SK-N-SH treated with all-trans-retinoic acid at 6 μM for 48 hours (cell line): ENCODE measurements around the gene SNX13.

Experiments used
- ATAC-seq: fragments of 200-7000 bp; cut with Tn5 transposase; 3 replicates; pipeline ENCODE4 v1.9.1; 2020; ENCODE audit warnings: mild to moderate bottlenecking, moderate library complexity
- BACH2 ChIP-seq: fragments of 250-450 bp; sonication (Bioruptor Pico); IDR thresholded peaks from 2 replicates; pipeline ENCODE4 v1.9.0; 2021; ENCODE audit warnings: mild to moderate bottlenecking, borderline replicate concordance
- CSDC2 ChIP-seq: fragments of 250-450 bp; sonication (Bioruptor Pico); IDR thresholded peaks from 2 replicates; pipeline ENCODE4 v1.5.0; 2020; ENCODE audit warnings: mild to moderate bottlenecking, moderate library complexity
- CSRNP3 ChIP-seq: fragments of 250-450 bp; sonication (Bioruptor Pico); IDR thresholded peaks from 2 replicates; pipeline ENCODE4 v1.5.1; 2021; ENCODE audit warnings: mild to moderate bottlenecking, moderate library complexity
- ESRRG ChIP-seq: fragments of 250-450 bp; sonication (Bioruptor Pico); IDR thresholded peaks from 2 replicates; pipeline ENCODE4 v1.6.1; 2021; ENCODE audit warnings: mild to moderate bottlenecking
- GLIS3 ChIP-seq: fragments of 250-450 bp; sonication (Bioruptor Pico); IDR thresholded peaks from 2 replicates; pipeline ENCODE4 v1.5.0; 2020; ENCODE audit warnings: mild to moderate bottlenecking, moderate library complexity
- ISL1 ChIP-seq: fragments of 250-450 bp; sonication (Bioruptor Pico); IDR thresholded peaks from 2 replicates; pipeline ENCODE4 v2.1.2; 2022; ENCODE audit warnings: mild to moderate bottlenecking, moderate library complexity
- OSR1 ChIP-seq: fragments of 250-450 bp; sonication (Bioruptor Pico); IDR thresholded peaks from 2 replicates; pipeline ENCODE4 v1.8.0; 2022; ENCODE audit warnings: moderate library complexity, mild to moderate bottlenecking, inconsistent platforms
- PPARA ChIP-seq: fragments of 250-450 bp; sonication (Bioruptor Pico); IDR thresholded peaks from 2 replicates; pipeline ENCODE4 v1.5.0; 2020; ENCODE audit warnings: mild to moderate bottlenecking, borderline replicate concordance
- RARB ChIP-seq: fragments of 250-450 bp; sonication (Bioruptor Pico); IDR thresholded peaks from 2 replicates; pipeline ENCODE4 v1.8.0; 2021; ENCODE audit warnings: mild to moderate bottlenecking, moderate library complexity
- SNAI2 ChIP-seq: fragments of 250-450 bp; sonication (Bioruptor Pico); IDR thresholded peaks from 2 replicates; pipeline ENCODE4 v1.5.0; 2020; ENCODE audit warnings: mild to moderate bottlenecking, moderate library complexity
- TCF4 ChIP-seq: fragments of 250-450 bp; sonication (Bioruptor Pico); IDR thresholded peaks from 2 replicates; pipeline ENCODE4 v1.8.0; 2021; ENCODE audit warnings: mild to moderate bottlenecking, moderate library complexity, borderline replicate concordance
- TOX ChIP-seq: fragments of 250-450 bp; sonication (Bioruptor Pico); IDR thresholded peaks from 2 replicates; pipeline ENCODE4 v1.8.0; 2021; ENCODE audit warnings: mild to moderate bottlenecking, moderate library complexity, borderline replicate concordance
- TSHZ2 ChIP-seq: fragments of 250-450 bp; sonication (Bioruptor Pico); IDR thresholded peaks from 2 replicates; pipeline ENCODE4 v1.5.0; 2020; ENCODE audit warnings: mild to moderate bottlenecking, moderate library complexity
- ZC3H10 ChIP-seq: fragments of 250-450 bp; sonication (Bioruptor Pico); IDR thresholded peaks from 2 replicates; pipeline ENCODE4 v1.5.1; 2021; ENCODE audit warnings: mild to moderate bottlenecking, moderate library complexity
- ZFP3 ChIP-seq: fragments of 250-450 bp; sonication (Bioruptor Pico); IDR thresholded peaks from 2 replicates; pipeline ENCODE4 v1.5.0; 2020; ENCODE audit warnings: mild to moderate bottlenecking, moderate library complexity
- ZFP30 ChIP-seq: fragments of 450-650 bp; formaldehyde crosslinking; IDR thresholded peaks from 2 replicates; pipeline ENCODE4 v1.5.0; 2022; ENCODE audit warnings: mild to moderate bottlenecking, moderate library complexity
- ZNF565 ChIP-seq: fragments of 450-650 bp; formaldehyde crosslinking; conservative IDR thresholded peaks from 2 replicates; pipeline ENCODE4 v1.5.0; 2020; ENCODE audit warnings: low read depth, mild to moderate bottlenecking, moderate library complexity
- ZNF70 ChIP-seq: fragments of 450-650 bp; formaldehyde crosslinking; IDR thresholded peaks from 2 replicates; pipeline ENCODE4 v1.5.0; 2020; ENCODE audit warnings: mild to moderate bottlenecking, moderate library complexity
- ZNF8 ChIP-seq: fragments of 450-650 bp; formaldehyde crosslinking; IDR thresholded peaks from 2 replicates; pipeline ENCODE4 v1.5.0; 2020; ENCODE audit warnings: mild to moderate bottlenecking, moderate library complexity
- TF ChIP-seq, protein P1 (sequence below): fragments of 250-450 bp; sonication (Bioruptor Pico); IDR thresholded peaks from 2 replicates; pipeline ENCODE4 v1.5.1; 2020; ENCODE audit warnings: low read depth, mild to moderate bottlenecking, moderate library complexity
- TF ChIP-seq, protein P2 (sequence below): fragments of 250-450 bp; sonication (Bioruptor Pico); IDR thresholded peaks from 2 replicates; pipeline ENCODE4 v1.8.0; 2020; ENCODE audit warnings: mild to moderate bottlenecking, moderate library complexity, borderline replicate concordance

Gene SNX13

GRCh38 chr7:17934612-17935240 is 5.6 kb downstream of the SNX13 start:
- ATAC-seq, result no peak
- TF ChIP-seq, protein P1, sequence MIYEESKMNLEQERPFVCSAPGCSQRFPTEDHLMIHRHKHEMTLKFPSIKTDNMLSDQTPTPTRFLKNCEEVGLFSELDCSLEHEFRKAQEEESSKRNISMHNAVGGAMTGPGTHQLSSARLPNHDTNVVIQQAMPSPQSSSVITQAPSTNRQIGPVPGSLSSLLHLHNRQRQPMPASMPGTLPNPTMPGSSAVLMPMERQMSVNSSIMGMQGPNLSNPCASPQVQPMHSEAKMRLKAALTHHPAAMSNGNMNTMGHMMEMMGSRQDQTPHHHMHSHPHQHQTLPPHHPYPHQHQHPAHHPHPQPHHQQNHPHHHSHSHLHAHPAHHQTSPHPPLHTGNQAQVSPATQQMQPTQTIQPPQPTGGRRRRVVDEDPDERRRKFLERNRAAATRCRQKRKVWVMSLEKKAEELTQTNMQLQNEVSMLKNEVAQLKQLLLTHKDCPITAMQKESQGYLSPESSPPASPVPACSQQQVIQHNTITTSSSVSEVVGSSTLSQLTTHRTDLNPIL (CRISPR knock-in tag), result no peak
- TF ChIP-seq CSRNP3 (CRISPR knock-in tag) (no peak), ZFP3 (no peak), OSR1 (CRISPR knock-in tag) (no peak), PPARA (no peak), ISL1 (no peak), ZC3H10 (CRISPR knock-in tag) (no peak), BACH2 (no peak), ZNF565 (CRISPR knock-in tag) (no peak), ZNF8 (CRISPR knock-in tag) (no peak), ZFP30 (CRISPR knock-in tag) (no peak), TOX (CRISPR knock-in tag) (no peak), TSHZ2 (CRISPR knock-in tag) (no peak), ZNF70 (CRISPR knock-in tag) (no peak), ESRRG (no peak), RARB (CRISPR knock-in tag) (no peak), TCF4 (CRISPR knock-in tag) (no peak)
- TF ChIP-seq, protein P2, sequence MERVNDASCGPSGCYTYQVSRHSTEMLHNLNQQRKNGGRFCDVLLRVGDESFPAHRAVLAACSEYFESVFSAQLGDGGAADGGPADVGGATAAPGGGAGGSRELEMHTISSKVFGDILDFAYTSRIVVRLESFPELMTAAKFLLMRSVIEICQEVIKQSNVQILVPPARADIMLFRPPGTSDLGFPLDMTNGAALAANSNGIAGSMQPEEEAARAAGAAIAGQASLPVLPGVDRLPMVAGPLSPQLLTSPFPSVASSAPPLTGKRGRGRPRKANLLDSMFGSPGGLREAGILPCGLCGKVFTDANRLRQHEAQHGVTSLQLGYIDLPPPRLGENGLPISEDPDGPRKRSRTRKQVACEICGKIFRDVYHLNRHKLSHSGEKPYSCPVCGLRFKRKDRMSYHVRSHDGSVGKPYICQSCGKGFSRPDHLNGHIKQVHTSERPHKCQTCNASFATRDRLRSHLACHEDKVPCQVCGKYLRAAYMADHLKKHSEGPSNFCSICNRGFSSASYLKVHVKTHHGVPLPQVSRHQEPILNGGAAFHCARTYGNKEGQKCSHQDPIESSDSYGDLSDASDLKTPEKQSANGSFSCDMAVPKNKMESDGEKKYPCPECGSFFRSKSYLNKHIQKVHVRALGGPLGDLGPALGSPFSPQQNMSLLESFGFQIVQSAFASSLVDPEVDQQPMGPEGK, result no peak

- ATAC-seq, result no peak
Observed at GRCh38 chr7:17934094-17934493, 6.2 kb downstream of the SNX13 start.

More at GRCh38 chr7:17934094-17934493, 6.2 kb downstream of the SNX13 start:
- TF ChIP-seq PPARA, result no peak
- TF ChIP-seq, protein P2, result no peak
- no peak for TF ChIP-seq TSHZ2 (CRISPR knock-in tag)
- no peak for TF ChIP-seq ZFP30 (CRISPR knock-in tag)
- no peak for TF ChIP-seq ESRRG
- no peak for TF ChIP-seq GLIS3 (CRISPR knock-in tag)
- TF ChIP-seq ZNF8 (CRISPR knock-in tag), result no peak
- no peak for TF ChIP-seq OSR1 (CRISPR knock-in tag)
- TF ChIP-seq RARB (CRISPR knock-in tag), result no peak
- TF ChIP-seq ZFP3, result no peak
- TF ChIP-seq CSDC2 (CRISPR knock-in tag), result no peak
- no peak for TF ChIP-seq ZNF70 (CRISPR knock-in tag)
- no peak for TF ChIP-seq SNAI2 (CRISPR knock-in tag)
- TF ChIP-seq ZC3H10 (CRISPR knock-in tag), result no peak
